ENCODE measurements around the gene PDPK1. TPM values are rescaled to one million over a fixed set of nuclear protein-coding genes. Genes with fewer than 3 reads are reported as not detected.

PDPK1 gene
- total and polyA plus RNA-seq, 12 donors, result 23.9 to 69.7 (median 41.0) TPM

- Histone ChIP-seq H3K4me3 (no peak overlapping the region), H3K27me3 (no peaks in the 10 kb centered on the region), H3K27ac (peak overlapping the region in 1 of 5 donors; percentile 47), H3K4me1 (replicated peaks in 1 of 2) (peaks cover 0 to 18% of the 10 kb centered on the region in 2 donors), H3K9me3 (replicated peaks in 1 of 3) (no peaks in the 10 kb centered on the region), H3K36me3 (replicated peaks in 1 of 2) (peaks cover 0 to 9% of the 10 kb centered on the region in 2 donors)
- no peak for DNase-seq
- TF ChIP-seq POLR2A (IDR thresholded peaks at IDR 0.05) (no peak), CTCF (IDR thresholded peaks at IDR 0.05) (no peak)
- intact Hi-C loops (cut with DNase I), result loop anchor here (5.0 to 10.0 kb wide), 3 partner anchors 49 to 202 kb away; no protein-coding TSS in a partner anchor
- WGBS, 4 donors, result 94 to 96% (median 95%) methylated on average over 27 to 62 of the region's 62 CpGs
Measured at GRCh38 chr16:2496223-2497115, 41.4 kb upstream of the PDPK1 start.

GRCh38 chr16:2497116-2497630, 40.6 kb upstream of the PDPK1 start:
- peak in 6 of 7 donors; percentile 58 to 82 (median 72) for DNase-seq
- intact Hi-C loops (cut with DNase I), result loop anchor here (5.0 to 10.0 kb wide), 3 partner anchors 50 to 202 kb away; no protein-coding TSS in a partner anchor
- Histone ChIP-seq H3K36me3 (replicated peaks in 1 of 2) (peaks cover 0 to 9% of the 10 kb centered on the region in 2 donors), H3K4me3 (no peak overlapping the region), H3K4me1 (replicated peaks in 1 of 2) (peaks cover 0 to 24% of the 10 kb centered on the region in 2 donors), H3K9me3 (replicated peaks in 1 of 3) (no peaks in the 10 kb centered on the region), H3K27me3 (no peaks in the 10 kb centered on the region), H3K27ac (peak overlapping the region in 1 of 5 donors; percentile 47)
- TF ChIP-seq POLR2A (IDR thresholded peaks at IDR 0.05) (no peak), CTCF (IDR thresholded peaks at IDR 0.05) (no peak)
- 42 to 73% (median 57%) methylated on average over 8 to 21 of the region's 21 CpGs for WGBS, 4 donors

GRCh38 chr16:2497695-2498484, 39.9 kb upstream of the PDPK1 start:
- TF ChIP-seq CTCF (IDR thresholded peaks at IDR 0.05), result no peak
- TF ChIP-seq POLR2A (IDR thresholded peaks at IDR 0.05), result no peak
- no peaks in the 10 kb centered on the region for H3K9me3 ChIP-seq (replicated peaks in 1 of 3)
- intact Hi-C loops (cut with DNase I), result loop anchor here (5.0 to 10.0 kb wide), 3 partner anchors 51 to 203 kb away; no protein-coding TSS in a partner anchor
- H3K27me3 ChIP-seq, result no peaks in the 10 kb centered on the region
- WGBS, 4 donors, result 88 to 93% (median 90%) methylated on average over 9 to 26 of the region's 26 CpGs
- peak overlapping the region in 1 of 5 donors; percentile 32 for H3K27ac ChIP-seq
- H3K36me3 ChIP-seq (replicated peaks in 1 of 2), result peaks cover 0 to 9% of the 10 kb centered on the region in 2 donors
- peaks cover 0 to 30% of the 10 kb centered on the region in 2 donors for H3K4me1 ChIP-seq (replicated peaks in 1 of 2)
- no peak overlapping the region for H3K4me3 ChIP-seq
- DNase-seq, result no peak
